ENCODE results near the gene TSPAN6. TPM values are rescaled to one million over a fixed set of nuclear protein-coding genes. Genes with fewer than 3 reads are reported as not detected.
A peak's percentile ranks its signal among the peaks of the same experiment; 100 is the strongest.

The TSPAN6 gene
- total RNA-seq, 6 donors from 2014 or later: 9.8 to 22.6 (median 17.1) TPM

- H3K4me3 ChIP-seq: peak overlapping the region in 3 of 4 donors; percentile 14 to 25 (median 25)
- DNase-seq (no peak), ATAC-seq (ENCODE audit: low FRiP score in 2 of 2) (no peak)
- 55 to 74% methylated on average over 4 of the region's 4 CpGs for WGBS, 2 donors
- peak overlapping the region in 3 of 4 donors; percentile 8 to 74 (median 44) for H3K27ac ChIP-seq
- no peaks in the 10 kb centered on the region for H3K36me3 ChIP-seq
- no peaks in the 10 kb centered on the region for H3K4me1 ChIP-seq
- no peak for TF ChIP-seq EP300 (IDR thresholded peaks at IDR 0.05)
- TF ChIP-seq CTCF (IDR thresholded peaks at IDR 0.05): no peak
- TF ChIP-seq POLR2AphosphoS5 (IDR thresholded peaks at IDR 0.05): no peak
- no peak for TF ChIP-seq POLR2A (IDR thresholded peaks at IDR 0.05)
- H3K9me3 ChIP-seq: no peaks in the 10 kb centered on the region
- H3K27me3 ChIP-seq: no peaks in the 10 kb centered on the region
These were observed 8.5 kb upstream of the TSPAN6 start for GRCh38 chrX:100645106-100645505.

GRCh38 chrX:100643956-100644860 lies 7.6 kb upstream of the TSPAN6 start, which contains the start of gene SRPX2:
SRPX2 (plus strand) TSS chrX:100644199; CDS start chrX:100646323, 2,124 bp downstream.
- Histone ChIP-seq H3K36me3 (no peaks in the 10 kb centered on the region), H3K9me3 (no peaks in the 10 kb centered on the region), H3K4me1 (no peaks in the 10 kb centered on the region), H3K4me3 (peak within 1 kb of the TSS in 3 of 4 donors; percentile 14 to 25 (median 25)), H3K27me3 (no peaks in the 10 kb centered on the region), H3K27ac (peak within 1 kb of the TSS; percentile 17 to 74 (median 44))
- 30 to 58% methylated on average over 11 of the region's 11 CpGs for WGBS, 2 donors
- DNase-seq: peak in 1 of 2 donors; percentile 53
- TF ChIP-seq POLR2A (IDR thresholded peaks at IDR 0.05) (peak in 1 of 4 donors; percentile 42), POLR2AphosphoS5 (IDR thresholded peaks at IDR 0.05) (peak; percentile 38 to 46), EP300 (IDR thresholded peaks at IDR 0.05) (no peak), CTCF (IDR thresholded peaks at IDR 0.05) (no peak)
- ATAC-seq (ENCODE audit: low FRiP score in 2 of 2): peak; percentile 71 to 90

GRCh38 chrX:100643212-100643611 lies 6.6 kb upstream of the TSPAN6 start:
- TF ChIP-seq POLR2AphosphoS5 (IDR thresholded peaks at IDR 0.05) (no peak), CTCF (IDR thresholded peaks at IDR 0.05) (no peak), EP300 (IDR thresholded peaks at IDR 0.05) (no peak), POLR2A (IDR thresholded peaks at IDR 0.05) (no peak)
- Histone ChIP-seq H3K4me1 (no peaks in the 10 kb centered on the region), H3K27me3 (no peaks in the 10 kb centered on the region), H3K4me3 (no peak overlapping the region), H3K36me3 (no peaks in the 10 kb centered on the region), H3K9me3 (no peaks in the 10 kb centered on the region), H3K27ac (peak overlapping the region in 1 of 4 donors; percentile 17)
- WGBS, 2 donors: 79 to 81% methylated on average over 3 to 11 of the region's 11 CpGs
- DNase-seq (no peak), ATAC-seq (ENCODE audit: low FRiP score in 2 of 2) (no peak)

GRCh38 chrX:100642290-100642689 lies 5.7 kb upstream of the TSPAN6 start:
- DNase-seq (no peak), ATAC-seq (ENCODE audit: low FRiP score in 2 of 2) (no peak)
- no peaks in the 10 kb centered on the region for H3K36me3 ChIP-seq
- H3K4me1 ChIP-seq: no peaks in the 10 kb centered on the region
- H3K27me3 ChIP-seq: no peaks in the 10 kb centered on the region
- 44 to 54% methylated on average over 3 of the region's 3 CpGs for WGBS, 2 donors
- TF ChIP-seq CTCF (IDR thresholded peaks at IDR 0.05) (no peak), POLR2AphosphoS5 (IDR thresholded peaks at IDR 0.05) (no peak), POLR2A (IDR thresholded peaks at IDR 0.05) (no peak), EP300 (IDR thresholded peaks at IDR 0.05) (no peak)
- H3K9me3 ChIP-seq: no peaks in the 10 kb centered on the region
- no peak overlapping the region for H3K27ac ChIP-seq
- H3K4me3 ChIP-seq: no peak overlapping the region
